Measurements from ENCODE around the gene FBXO42. TPM values are rescaled to one million over a fixed set of nuclear protein-coding genes. Genes with fewer than 3 reads are reported as not detected.

FBXO42 gene
- total and polyA plus RNA-seq, 8 donors = 7.4 to 11.9 (median 9.7) TPM

DNA sequence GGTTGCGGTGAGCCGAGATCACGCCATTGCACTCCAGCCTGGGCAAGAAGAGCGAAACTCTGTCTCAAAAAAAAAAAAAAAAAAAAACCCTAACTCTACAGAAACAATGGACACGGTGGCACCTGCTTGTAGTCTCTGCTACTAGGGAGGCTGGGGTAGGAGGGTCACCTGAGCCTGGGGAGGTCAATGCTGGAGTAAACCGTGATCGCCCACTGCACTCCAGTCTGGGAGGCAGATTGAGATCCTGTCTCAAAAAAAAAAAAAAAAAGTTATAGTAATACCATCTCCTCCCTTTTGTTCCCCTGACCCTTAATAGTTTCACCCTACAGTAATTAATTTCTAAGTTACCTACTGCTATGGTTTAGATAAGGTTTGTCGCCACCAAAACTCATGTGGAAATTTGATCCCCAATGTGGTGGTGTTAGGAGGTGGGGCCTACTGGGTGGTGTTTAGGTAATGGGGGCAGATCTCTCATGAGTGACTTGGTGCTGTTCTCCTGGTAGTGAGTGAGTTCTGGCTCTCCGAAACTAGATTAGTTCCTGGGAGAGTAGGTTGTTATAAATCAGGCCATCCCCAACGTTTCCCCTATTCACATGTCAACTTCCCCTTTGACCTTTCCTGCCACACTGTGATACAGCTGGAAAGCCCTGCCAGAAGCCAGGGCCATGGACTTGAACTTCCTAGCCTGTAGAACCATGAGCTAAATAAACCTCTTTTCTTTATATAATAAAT, 9.8 kb downstream of the FBXO42 start:
- Histone ChIP-seq H3K4me1 (no peaks in the 10 kb centered on the region), H3K27me3 (no peaks in the 10 kb centered on the region), H3K9me3 (no peaks in the 10 kb centered on the region), H3K27ac (no peak overlapping the region), H3K36me3 (no peaks in the 10 kb centered on the region), H3K4me3 (no peak overlapping the region)
- intact Hi-C loops (cut with DNase I) = loop anchor here in 1 of 3 donors (10.0 kb wide), 1 partner anchor 78 kb away; no protein-coding TSS in a partner anchor
- WGBS, 2 donors = 76 to 83% methylated on average over 6 to 10 of the region's 10 CpGs
- TF ChIP-seq, protein P1, sequence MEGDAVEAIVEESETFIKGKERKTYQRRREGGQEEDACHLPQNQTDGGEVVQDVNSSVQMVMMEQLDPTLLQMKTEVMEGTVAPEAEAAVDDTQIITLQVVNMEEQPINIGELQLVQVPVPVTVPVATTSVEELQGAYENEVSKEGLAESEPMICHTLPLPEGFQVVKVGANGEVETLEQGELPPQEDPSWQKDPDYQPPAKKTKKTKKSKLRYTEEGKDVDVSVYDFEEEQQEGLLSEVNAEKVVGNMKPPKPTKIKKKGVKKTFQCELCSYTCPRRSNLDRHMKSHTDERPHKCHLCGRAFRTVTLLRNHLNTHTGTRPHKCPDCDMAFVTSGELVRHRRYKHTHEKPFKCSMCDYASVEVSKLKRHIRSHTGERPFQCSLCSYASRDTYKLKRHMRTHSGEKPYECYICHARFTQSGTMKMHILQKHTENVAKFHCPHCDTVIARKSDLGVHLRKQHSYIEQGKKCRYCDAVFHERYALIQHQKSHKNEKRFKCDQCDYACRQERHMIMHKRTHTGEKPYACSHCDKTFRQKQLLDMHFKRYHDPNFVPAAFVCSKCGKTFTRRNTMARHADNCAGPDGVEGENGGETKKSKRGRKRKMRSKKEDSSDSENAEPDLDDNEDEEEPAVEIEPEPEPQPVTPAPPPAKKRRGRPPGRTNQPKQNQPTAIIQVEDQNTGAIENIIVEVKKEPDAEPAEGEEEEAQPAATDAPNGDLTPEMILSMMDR (IDR thresholded peaks at IDR 0.05) = no peak
- ATAC-seq (no peak), FAIRE-seq (no peak), DNase-seq (no peak)

DNA sequence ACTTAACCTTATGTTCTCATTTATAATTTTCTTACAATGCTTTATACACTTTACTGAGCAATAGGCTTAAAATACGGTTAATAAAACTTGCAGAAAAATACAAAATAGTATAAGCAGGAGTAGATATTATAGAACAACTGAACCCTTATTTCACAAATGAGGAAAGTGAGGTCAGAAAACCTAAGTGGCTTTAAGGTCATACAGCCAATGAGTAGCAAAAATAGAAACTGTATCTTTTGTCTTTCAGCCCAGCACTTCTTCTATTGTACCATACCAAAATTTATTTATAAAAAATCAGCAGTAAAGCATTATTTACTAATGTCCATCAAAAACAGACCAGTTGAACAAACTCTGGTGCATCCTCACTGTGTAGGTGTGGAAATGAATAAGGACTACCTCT, 11.6 kb downstream of the FBXO42 start:
- Histone ChIP-seq H3K27ac (no peak overlapping the region), H3K4me3 (no peak overlapping the region), H3K9me3 (no peaks in the 10 kb centered on the region), H3K4me1 (no peaks in the 10 kb centered on the region), H3K36me3 (no peaks in the 10 kb centered on the region), H3K27me3 (no peaks in the 10 kb centered on the region)
- no peak for ATAC-seq
- FAIRE-seq = no peak
- intact Hi-C loops (cut with DNase I) = loop anchor here in 1 of 3 donors (10.0 kb wide), 1 partner anchor 76 kb away; no protein-coding TSS in a partner anchor
- TF ChIP-seq, protein P1 (IDR thresholded peaks at IDR 0.05) = no peak
- WGBS, 2 donors = 89 to 91% methylated on average over 1 of the region's 1 CpG
- DNase-seq = no peak

GRCh38 chr1:16338961-16339360, 13.3 kb downstream of the FBXO42 start:
- DNase-seq = no peak
- ATAC-seq = no peak
- Histone ChIP-seq H3K36me3 (no peaks in the 10 kb centered on the region), H3K4me1 (peaks cover 0 to 4% (median 4%) of the 10 kb centered on the region in 3 donors), H3K27ac (no peak overlapping the region), H3K9me3 (no peaks in the 10 kb centered on the region), H3K27me3 (no peaks in the 10 kb centered on the region), H3K4me3 (no peak overlapping the region)
- no peak for FAIRE-seq
- intact Hi-C loops (cut with DNase I) = no loop called here
- TF ChIP-seq, protein P1 (IDR thresholded peaks at IDR 0.05) = no peak
- WGBS, 2 donors = 95 to 96% methylated on average over 5 of the region's 5 CpGs

GRCh38 chr1:16334655-16335340, 17.5 kb downstream of the FBXO42 start:
- peak; percentile 54 to 66 (median 64) for ATAC-seq
- intact Hi-C loops (cut with DNase I) = no loop called here
- H3K27ac ChIP-seq = peak overlapping the region in 2 of 4 donors; percentile 21 to 44

More at GRCh38 chr1:16334655-16335340, 17.5 kb downstream of the FBXO42 start:
- Histone ChIP-seq H3K9me3 (no peaks in the 10 kb centered on the region), H3K36me3 (no peaks in the 10 kb centered on the region), H3K4me1 (peaks cover 0 to 4% (median 4%) of the 10 kb centered on the region in 3 donors), H3K4me3 (no peak overlapping the region), H3K27me3 (no peaks in the 10 kb centered on the region)
- 83 to 87% methylated on average over 7 of the region's 7 CpGs for WGBS, 2 donors
- DNase-seq = no peak
- TF ChIP-seq, protein P1 (IDR thresholded peaks at IDR 0.05) = no peak
- no peak for FAIRE-seq

All from pancreas (tissue), 10 donors.